ENCODE measurements around the gene HYOU1. TPM values are rescaled to one million over a fixed set of nuclear protein-coding genes. Genes with fewer than 3 reads are reported as not detected.

The HYOU1 gene
- total RNA-seq, 4 donors from 2014 or later: 46.4 to 131 (median 61.0) TPM

GRCh38 chr11:119029340-119030028 lies 27.5 kb downstream of the HYOU1 start:
- 31 to 35% methylated on average over 3 to 10 of the region's 10 CpGs for WGBS, 2 donors (ENCODE audit: low coverage in 1 of 2)

GRCh38 chr11:119029069-119029339 lies 28.0 kb downstream of the HYOU1 start:
- 31% methylated on average over 1 of the region's 1 CpG; no CpG with 5 or more reads in 1 of the 2 donors for WGBS, 2 donors (ENCODE audit: low coverage in 1 of 2)
- no peaks in the 10 kb centered on the region for H3K9me3 ChIP-seq
- no peaks in the 10 kb centered on the region for H3K27me3 ChIP-seq
- intact Hi-C loops (cut with DNase I; ENCODE audit: low total_unique reads) (no loop called here), in situ Hi-C loops (cut with MboI; ENCODE audit: low pct_ligation_motif_present in 1 of 4, low pct_unique_long_range_greater_than_20kb in 1 of 4, low sequenced_read_pairs in 3 of 4) (no loop called here)
- H3K36me3 ChIP-seq: peaks cover 0 to 10% (median 0%) of the 10 kb centered on the region in 4 donors
- DNase-seq: no peak
- peak overlapping the region; percentile 85 to 92 (median 88) for H3K27ac ChIP-seq
- peaks cover 7 to 52% (median 35%) of the 10 kb centered on the region in 4 donors for H3K4me1 ChIP-seq
- H3K4me3 ChIP-seq: peak overlapping the region in 2 of 4 donors; percentile 70 to 82
- no peak for TF ChIP-seq EP300 (IDR thresholded peaks at IDR 0.05; ENCODE audit: low read depth)
- no peak for TF ChIP-seq POLR2AphosphoS5 (IDR thresholded peaks at IDR 0.05)
- TF ChIP-seq POLR2A (IDR thresholded peaks at IDR 0.05): no peak

More at GRCh38 chr11:119029340-119030028, 27.5 kb downstream of the HYOU1 start:
- Histone ChIP-seq H3K9me3 (no peaks in the 10 kb centered on the region), H3K36me3 (peaks cover 0 to 7% (median 0%) of the 10 kb centered on the region in 4 donors), H3K4me1 (peaks cover 7 to 47% (median 33%) of the 10 kb centered on the region in 4 donors), H3K27ac (peak overlapping the region; percentile 85 to 92 (median 88)), H3K4me3 (peak overlapping the region in 3 of 4 donors; percentile 67 to 82 (median 70)), H3K27me3 (no peaks in the 10 kb centered on the region)
- in situ Hi-C loops (cut with MboI; ENCODE audit: low pct_ligation_motif_present in 1 of 4, low pct_unique_long_range_greater_than_20kb in 1 of 4, low sequenced_read_pairs in 3 of 4) (no loop called here), intact Hi-C loops (cut with DNase I; ENCODE audit: low total_unique reads) (no loop called here)
- peak; percentile 75 to 78 (median 77) for TF ChIP-seq POLR2AphosphoS5 (IDR thresholded peaks at IDR 0.05)
- TF ChIP-seq EP300 (IDR thresholded peaks at IDR 0.05; ENCODE audit: low read depth): no peak
- TF ChIP-seq POLR2A (IDR thresholded peaks at IDR 0.05): peak; percentile 81
- peak; percentile 87 for DNase-seq

DNA sequence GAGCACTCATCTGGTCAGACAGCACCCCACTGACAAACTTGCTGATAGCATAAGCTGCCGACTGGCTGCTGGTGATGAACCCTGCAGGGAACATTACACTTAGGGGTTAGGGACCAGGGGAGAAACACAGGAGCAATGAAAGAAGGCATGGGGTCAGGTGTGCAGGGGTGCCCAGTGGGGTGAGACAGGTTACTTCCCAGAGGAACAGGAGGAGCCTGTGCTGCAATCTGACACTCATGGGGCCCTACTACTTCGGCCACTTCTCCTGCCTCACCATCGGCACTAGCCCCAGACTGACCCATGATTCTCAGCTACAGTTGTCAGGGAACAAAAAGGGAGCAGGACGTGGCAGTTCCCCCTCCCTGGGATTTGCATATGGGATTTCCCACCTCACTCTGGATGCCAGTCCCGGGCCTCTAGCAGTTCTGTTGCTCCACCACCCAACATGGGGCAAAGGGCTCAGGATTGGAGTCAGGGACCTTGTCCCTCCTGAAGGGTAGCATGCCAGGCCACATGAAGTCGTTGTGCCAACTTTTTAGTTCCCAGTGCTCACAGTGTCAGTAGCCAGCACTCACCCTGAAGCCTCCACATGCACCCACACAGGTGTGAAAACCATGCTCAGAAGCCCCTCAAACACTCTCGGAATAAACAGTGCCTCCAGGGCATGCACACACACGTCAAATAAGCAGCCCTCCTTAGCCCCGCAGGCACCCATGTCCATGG lies 28.5 kb downstream of the HYOU1 start:
- Histone ChIP-seq H3K27me3 (no peaks in the 10 kb centered on the region), H3K4me1 (peaks cover 7 to 52% (median 35%) of the 10 kb centered on the region in 4 donors), H3K4me3 (peak overlapping the region in 2 of 4 donors; percentile 70 to 82), H3K36me3 (peaks cover 0 to 10% (median 0%) of the 10 kb centered on the region in 4 donors), H3K9me3 (no peaks in the 10 kb centered on the region), H3K27ac (peak overlapping the region; percentile 85 to 92 (median 88))
- no peak for DNase-seq
- in situ Hi-C loops (cut with MboI; ENCODE audit: low pct_ligation_motif_present in 1 of 4, low pct_unique_long_range_greater_than_20kb in 1 of 4, low sequenced_read_pairs in 3 of 4): no loop called here
- intact Hi-C loops (cut with DNase I; ENCODE audit: low total_unique reads): no loop called here
- TF ChIP-seq EP300 (IDR thresholded peaks at IDR 0.05; ENCODE audit: low read depth) (no peak), POLR2AphosphoS5 (IDR thresholded peaks at IDR 0.05) (no peak), POLR2A (IDR thresholded peaks at IDR 0.05) (no peak), CTCF (IDR thresholded peaks at IDR 0.05) (no peak)
- 0 to 48% methylated on average over 1 to 9 of the region's 9 CpGs for WGBS, 2 donors (ENCODE audit: low coverage in 1 of 2)

DNA sequence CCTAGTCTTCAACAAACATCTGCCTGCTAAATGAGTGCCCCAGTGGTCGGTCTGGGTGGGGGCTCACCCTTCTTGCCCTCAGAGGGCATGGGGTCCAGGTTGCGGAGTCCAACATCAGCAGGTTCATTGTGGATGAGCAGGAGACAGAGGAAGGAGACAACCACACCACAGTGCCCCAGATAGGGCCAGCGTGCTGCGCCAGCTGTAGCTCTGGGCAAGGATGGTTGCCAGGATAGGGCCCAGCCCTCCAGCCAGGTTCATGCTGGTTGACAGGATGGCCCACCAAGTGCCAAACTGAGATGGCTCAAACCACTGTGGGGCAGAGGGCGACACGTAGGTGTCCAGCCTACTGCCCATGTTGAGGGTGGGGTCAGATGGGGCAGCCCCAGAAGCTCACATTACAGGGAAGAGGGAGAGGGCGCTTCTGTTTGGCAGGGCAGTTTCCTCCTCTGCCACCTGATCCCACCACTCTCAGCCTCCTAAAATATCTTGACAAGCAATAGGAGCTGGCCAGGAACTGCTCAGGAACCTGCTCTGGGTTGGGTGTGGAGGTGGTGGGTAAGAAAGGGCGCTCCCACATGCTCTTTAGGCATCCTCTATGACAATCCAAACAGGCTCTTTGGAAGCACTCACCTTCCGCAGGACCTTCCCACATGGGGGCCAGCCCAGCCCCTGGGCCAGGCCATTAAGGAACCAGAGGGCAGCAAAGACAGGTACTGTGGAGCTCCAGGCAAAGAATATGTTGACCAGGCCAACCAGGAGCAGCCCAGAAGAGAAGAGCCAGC lies 29.3 kb downstream of the HYOU1 start:
- no peak for DNase-seq
- WGBS, 2 donors (ENCODE audit: low coverage in 1 of 2): 96% methylated on average over 8 of the region's 9 CpGs; no CpG with 5 or more reads in 1 of the 2 donors
- H3K27ac ChIP-seq: peak overlapping the region; percentile 49 to 92 (median 86)
- no peaks in the 10 kb centered on the region for H3K27me3 ChIP-seq
- peak overlapping the region in 2 of 4 donors; percentile 70 to 82 for H3K4me3 ChIP-seq
- H3K36me3 ChIP-seq: peaks cover 0 to 10% (median 0%) of the 10 kb centered on the region in 4 donors
- no peak for TF ChIP-seq POLR2A (IDR thresholded peaks at IDR 0.05)
- TF ChIP-seq POLR2AphosphoS5 (IDR thresholded peaks at IDR 0.05): no peak
- TF ChIP-seq EP300 (IDR thresholded peaks at IDR 0.05; ENCODE audit: low read depth): no peak
- TF ChIP-seq CTCF (IDR thresholded peaks at IDR 0.05): no peak
- H3K4me1 ChIP-seq: peaks cover 7 to 56% (median 35%) of the 10 kb centered on the region in 4 donors
- in situ Hi-C loops (cut with MboI; ENCODE audit: low pct_ligation_motif_present in 1 of 4, low pct_unique_long_range_greater_than_20kb in 1 of 4, low sequenced_read_pairs in 3 of 4) (no loop called here), intact Hi-C loops (cut with DNase I; ENCODE audit: low total_unique reads) (no loop called here)
- H3K9me3 ChIP-seq: no peaks in the 10 kb centered on the region
